GM19468 (cell line): Measurements from ENCODE around the gene RAB9A.
"Not testable (repeated sequence)": the region's sequence is repeated elsewhere in the genome, so short reads cannot be mapped to it uniquely, and the experiment has no call there.

Experiments
- ATAC-seq: cut with Tn5 transposase; IDR thresholded peaks from one replicate; pipeline ENCODE4 v1.9.1; 2021; ENCODE audit warnings: mild to moderate bottlenecking, moderate library complexity, moderate number of reproducible peaks; ENCODE audit not compliant: unreplicated experiment; ENCODE audit errors: extremely low read depth

Gene RAB9A, protein sequence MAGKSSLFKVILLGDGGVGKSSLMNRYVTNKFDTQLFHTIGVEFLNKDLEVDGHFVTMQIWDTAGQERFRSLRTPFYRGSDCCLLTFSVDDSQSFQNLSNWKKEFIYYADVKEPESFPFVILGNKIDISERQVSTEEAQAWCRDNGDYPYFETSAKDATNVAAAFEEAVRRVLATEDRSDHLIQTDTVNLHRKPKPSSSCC

DNA sequence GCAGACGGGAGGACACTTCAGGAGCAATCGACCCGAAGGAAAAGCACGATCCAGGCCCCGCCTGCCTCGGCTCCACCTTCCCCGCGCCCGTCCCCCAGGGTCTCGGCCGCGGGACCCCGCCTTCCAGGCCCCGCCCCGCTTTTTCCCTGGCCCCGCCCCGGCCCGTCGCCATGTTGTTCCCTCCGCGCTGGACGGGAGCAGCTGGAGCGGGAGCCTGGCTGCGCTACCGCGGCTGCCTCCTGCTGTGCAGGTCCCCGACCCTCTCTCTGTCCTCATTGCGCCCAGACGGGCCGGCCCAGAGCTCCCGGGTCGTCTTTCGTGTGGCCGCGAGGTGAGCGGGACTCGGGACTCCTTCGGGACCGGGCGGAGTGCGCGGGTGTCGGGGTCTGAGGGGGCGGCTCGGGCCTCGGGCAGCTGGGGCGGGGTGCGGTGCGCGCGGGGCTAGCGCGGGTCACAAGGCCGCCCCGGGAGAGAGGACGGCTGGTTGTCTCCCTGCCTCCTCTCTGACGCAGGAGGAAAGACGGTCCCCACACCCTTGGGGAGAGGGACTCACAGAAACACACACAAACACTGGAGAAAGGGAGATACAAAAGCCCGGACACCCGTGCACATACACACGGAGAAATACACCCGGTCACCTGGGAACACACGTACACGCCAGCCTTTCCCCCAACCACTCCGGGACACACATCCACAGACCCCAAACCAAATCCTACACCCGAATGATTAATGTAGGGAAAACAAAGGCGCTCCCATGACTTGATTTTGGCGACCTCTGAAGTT, at the start of gene RAB9A:
Gene RAB9A, plus strand, starts transcription at position 171 of the 783 bp plus-strand sequence. CDS start 19,619 bp downstream, outside the sequence.
- peak; percentile 44 for ATAC-seq

DNA sequence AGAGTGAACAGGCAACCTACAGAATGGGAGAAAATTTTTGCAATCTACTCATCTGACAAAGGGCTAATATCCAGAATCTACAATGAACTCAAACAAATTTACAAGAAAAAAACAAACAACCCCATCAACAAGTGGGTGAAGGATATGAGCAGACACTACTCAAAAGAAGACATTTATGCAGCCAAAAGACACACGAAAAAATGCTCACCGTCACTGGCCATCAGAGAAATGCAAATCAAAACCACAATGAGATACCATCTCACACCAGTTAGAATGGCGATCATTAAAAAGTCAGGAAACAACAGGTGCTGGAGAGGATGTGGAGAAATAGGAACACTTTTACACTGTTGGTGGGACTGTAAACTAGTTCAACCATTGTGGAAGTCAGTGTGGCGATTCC, 47.2 kb upstream of the RAB9A start:
- ATAC-seq = not testable (repeated sequence)

DNA sequence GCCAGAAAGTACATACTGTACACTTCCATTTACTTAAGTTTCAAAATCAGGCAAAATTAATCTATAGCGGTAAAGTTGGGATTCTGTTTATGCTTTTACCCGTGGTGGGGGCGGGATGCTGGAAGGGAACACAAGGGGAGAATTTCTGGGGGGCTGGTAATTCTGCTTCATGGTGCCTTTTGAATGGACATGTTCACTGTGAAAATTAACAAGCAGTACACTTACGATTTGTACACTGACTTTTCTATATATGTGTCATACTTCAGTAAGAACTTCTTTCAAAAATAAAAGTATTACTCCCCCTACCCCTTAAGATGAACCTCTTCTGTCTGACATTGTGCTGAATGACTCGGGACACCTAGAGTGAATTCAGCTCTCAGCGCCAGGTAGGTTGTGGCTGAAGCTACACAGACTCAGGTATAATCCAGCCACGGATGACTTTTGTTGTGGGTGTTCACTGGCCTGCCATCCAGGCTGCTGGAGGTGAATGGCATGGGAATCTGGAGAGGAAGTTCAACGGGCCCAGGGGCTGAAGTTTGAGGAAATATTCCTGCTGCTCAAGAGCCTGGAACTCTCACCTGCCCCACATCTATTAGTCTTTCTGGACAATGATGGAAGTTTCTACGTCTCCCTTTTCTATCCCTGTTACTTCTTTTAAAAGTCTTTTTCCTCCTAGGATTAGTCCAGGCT, 43.3 kb upstream of the RAB9A start:
- ATAC-seq = no peak

DNA sequence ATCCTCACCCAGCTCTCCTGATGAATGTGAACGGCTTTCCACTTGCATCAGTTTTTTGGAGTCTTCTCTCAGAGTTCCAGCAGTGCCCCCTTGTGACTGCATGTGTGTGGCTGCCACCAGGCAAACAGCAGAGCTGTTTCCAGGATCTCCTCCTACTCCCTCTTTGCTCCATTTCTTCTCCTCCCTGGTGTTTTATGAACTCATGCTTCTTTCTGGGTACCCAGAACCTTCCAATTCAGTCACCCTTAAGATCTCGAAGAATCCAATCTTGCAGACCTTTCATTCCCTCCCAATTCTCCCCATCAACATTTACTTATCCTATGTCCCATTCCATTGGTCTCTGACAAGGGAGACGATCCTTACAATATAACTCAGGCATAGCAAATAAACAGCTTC, 42.8 kb upstream of the RAB9A start:
- ATAC-seq = no peak

DNA sequence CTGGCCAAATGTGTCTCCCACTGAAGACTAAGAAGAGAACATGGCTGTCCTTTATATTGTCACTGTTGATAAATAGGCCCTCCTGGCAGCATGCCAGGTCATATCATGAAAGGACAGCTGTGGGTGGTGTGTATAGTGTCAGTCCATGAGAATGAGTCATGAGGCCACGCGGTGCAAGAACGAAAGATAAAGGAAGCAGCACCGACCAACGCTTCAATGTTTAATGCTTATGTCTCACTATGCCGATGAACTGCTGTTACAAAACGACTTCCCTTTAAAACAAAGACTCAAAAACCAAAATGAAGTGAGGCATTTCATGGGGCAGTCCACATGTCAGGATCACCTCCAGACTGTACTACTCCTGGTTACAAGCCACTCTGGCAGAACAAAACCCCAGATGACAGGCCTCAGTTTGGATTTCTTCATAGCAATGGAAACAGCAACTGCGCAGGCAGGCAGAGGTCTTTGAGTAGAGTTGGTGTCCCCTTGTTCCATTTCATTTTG, 41.2 kb upstream of the RAB9A start:
- no peak for ATAC-seq

DNA sequence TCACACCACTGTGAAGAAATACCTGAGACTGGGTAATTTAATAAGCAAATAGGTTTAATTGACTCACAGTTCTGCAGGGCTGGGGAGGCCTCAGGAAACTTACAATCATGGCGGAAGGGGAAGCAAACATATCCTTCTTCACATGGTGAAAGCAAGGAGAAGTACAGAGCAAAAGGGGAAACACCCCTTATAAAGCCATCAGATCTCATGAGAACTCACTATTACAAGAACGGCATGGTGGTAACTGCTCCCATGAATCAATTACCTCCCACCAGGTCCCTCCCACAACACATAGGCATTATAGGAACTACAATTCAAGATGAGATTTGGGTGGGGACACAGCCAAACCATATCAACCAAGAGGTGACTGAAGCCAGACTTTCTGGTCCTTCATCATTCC, 40.6 kb upstream of the RAB9A start:
- ATAC-seq = not testable (repeated sequence)

DNA sequence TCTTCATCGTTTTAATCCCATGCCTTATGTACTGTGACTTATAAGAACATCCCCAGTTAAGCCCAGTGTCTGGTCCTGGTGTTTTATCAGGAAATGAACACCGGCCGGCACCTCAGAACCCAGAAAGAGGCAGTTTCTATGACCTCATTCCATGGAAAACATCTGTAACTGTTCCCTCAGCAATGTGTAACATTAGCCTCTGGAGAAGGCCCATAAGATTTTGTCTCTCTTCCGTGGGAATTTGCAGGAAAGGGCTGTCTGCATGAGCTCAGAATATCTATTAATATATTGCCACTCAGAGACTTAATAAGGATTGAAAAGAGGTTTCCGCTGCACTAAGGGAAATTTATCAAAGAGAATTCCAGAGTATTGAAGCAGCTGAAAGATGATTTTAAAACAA, 39.1 kb upstream of the RAB9A start:
- ATAC-seq = no peak

DNA sequence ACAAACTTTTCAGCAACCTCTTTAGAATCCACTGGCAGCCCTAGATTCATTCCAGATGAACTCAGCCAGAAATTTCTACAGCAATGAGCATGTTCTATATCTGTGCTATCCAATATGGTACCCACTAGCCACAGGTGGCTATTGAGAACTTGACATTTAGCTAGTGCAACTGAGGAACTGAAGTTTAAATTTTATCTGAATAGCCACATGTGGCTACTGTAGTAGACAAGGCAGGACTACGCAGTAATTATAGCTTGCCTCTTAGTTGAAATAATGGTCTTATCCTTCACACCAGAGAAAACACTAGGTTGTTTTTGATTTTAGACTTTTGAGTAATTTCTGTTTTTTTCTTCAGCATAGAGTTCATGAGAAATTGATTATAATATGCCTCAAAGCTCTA, 38.6 kb upstream of the RAB9A start:
- ATAC-seq = no peak

DNA sequence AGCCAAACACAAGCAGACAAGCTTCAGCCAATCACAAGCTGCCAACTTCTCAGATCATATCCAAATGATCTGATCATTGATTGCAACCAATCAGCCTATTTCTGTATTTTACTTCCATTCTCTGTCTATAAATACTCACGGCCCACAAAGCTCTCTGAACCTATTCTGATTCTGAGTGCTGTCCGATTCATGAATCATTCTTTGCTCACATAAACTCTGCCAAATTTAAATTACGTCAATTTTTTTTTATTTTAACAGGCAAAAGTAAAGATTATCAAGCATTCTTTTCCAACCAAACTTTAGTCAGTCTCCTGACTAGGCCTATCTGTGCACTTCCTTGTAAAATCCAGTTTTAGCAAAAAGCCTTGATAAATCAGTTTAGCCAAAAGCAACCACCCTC, 37.8 kb upstream of the RAB9A start:
- ATAC-seq = no peak

DNA sequence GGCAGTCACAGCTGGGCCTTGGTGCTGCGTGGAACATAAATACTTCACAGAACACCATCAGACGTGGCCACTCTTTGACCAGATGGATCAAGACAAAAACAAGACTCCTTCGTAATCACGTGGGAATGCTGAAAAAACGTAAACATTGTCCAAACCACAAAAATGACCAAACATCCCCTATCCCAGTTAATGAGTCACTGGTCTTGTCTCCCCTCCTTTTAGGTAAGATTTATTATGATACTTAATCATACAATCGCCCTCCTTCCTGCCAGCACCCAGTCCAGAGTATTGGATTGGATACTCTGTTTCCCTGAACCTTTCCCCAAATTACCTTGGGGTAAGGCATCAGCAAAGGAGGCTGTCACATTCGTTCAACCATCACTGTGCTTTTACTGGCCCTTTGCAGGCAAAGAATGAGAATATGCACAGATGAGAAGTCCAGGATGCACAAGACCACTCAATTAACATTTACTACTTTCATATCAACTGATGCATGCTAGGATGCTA, 36.6 kb upstream of the RAB9A start:
- no peak for ATAC-seq

DNA sequence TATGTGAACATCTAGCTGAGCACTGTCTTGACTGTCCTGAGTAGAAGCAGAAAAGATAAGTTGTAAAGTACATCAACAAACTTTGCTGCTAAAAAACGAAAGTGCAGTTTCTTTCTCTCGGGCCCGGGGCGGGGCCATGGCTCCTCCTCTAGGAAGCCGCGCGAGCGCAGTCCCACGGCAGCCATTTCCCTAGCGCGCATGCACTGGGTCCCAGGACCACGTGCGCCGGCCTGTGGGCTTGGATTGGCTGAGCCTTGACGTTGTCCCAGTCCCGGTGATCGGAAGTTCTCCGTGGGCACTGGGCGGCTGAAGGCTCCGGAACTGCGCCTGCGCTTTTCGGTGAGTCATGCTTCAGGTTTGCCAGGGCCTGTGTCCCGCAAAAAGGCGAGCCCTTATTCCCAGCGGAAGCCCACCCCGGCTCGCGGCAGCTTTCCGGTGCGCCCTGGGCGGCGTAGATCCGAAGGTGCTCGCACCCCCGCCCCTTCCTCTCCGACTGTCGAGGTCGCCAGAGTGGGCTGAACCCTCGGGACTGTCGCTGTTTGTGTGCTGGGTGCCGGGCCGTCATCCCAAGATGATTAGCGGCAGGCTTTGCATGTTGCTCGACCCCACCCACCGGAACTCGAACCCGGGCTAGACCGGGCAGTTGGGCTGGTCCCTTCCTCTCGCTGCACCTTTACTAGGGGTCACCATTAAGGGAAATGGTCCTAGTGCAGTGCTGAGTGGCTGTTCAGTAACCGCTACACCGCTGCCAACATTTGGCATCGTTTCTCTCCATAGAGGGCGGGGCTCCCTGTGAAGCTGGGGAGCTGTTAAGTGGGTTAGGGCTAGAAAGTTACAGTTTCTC, 35.9 kb upstream of the RAB9A start, which contains the start of gene TCEANC:
Gene TCEANC, plus strand, starts transcription at position 292 of the 844 bp plus-strand sequence. CDS start 9,368 bp downstream, outside the sequence.
- peak; percentile 98 for ATAC-seq

DNA sequence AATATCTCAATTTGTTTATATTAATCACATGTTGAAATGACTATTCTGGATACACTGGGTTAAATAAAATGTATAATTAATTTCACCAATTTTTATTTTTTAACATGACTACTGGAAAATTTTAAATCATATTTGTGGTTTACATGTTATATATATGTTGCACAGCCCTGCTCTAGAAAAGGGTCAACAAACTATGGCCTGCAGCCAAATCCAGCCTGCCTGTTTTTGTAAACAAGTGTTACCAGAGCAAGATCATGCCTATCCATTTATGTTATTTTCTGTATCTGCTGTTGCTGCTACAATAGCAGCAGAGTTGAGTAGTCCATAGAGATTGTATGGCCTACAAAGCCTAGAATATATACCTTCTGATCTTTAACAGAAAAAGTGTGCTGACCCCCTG, 34.8 kb upstream of the RAB9A start:
- no peak for ATAC-seq

DNA sequence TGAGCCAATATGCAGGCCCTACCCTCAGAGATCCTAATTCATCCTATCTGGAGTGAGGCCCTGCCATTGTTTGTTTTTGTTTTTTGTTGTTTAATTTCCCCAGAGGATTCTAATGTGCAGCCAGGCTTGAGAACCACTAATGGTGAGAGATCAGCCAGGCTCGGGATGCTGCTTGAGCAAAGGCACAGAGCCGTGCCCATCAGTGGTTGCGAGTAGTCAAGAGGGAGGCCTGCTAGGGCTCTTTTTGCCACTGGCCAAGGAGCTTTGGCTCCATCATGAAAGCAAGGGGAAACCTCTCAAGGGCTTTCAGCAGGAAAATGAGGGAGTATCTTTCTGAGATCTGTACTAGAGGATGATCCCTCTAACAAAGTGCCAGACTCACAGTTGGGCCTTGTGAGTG, 33.3 kb upstream of the RAB9A start:
- no peak for ATAC-seq

DNA sequence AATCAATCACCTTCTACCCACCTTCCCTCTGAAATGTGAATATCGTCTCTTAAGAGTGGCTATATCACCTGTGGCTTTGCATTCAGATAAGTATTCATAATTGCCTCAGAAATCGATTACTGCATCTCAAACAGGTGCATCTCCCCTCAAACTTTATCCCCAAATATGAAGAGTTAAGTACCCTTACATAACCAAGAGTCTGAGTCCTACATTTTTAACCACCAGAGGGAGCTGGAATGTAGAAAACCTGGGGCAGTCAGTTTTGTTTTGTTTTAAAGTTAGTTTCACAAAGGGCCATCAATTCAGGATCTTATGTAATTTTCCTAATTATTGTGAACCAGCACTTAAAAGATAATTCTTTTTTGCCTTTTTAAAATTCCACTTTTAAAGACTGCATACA, 30.3 kb upstream of the RAB9A start:
- no peak for ATAC-seq

DNA sequence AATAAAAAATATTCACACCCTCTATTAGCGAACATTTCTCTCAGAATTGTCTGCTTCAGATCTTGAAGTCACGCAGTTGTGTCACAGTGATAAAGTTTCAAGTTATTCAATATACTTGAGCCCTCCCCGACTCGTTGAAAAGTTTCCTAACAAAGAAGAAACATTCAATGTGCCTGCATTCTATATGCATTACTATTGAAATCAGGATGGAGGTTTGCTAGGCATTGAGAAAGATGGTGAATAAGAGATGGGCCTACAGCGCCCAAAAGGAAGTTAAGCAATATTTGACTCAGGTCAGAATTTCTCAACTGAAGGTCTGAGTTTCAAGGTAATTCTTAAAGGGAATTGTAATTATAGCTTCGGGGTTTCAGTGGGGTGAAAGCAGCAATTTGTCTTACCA, 29.9 kb upstream of the RAB9A start:
- no peak for ATAC-seq

DNA sequence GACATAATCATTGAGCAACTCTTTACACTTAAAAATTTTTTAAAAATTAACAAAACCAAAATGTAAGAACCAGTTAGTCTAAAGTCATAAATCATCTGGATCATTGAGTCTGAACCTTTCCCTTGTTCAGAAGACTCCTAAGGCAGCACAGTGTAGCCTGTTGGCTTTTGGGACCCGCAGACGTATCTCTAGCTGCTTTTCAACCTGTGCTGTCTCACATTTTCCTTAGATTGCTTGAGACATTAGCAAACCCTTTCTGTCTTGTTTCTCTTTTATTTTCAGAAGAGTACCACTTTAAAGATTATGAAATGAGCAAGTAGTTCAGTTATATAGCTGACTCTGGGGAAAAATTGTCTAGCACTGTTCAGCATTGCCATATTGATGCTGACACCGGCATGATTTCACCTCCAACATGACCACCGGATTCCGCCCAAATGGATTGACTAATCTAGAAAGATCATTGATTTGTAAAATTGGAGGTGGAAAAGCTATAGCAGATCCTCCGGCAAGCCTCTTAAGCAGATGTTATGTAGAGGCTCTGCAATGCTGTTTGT, 27.1 kb upstream of the RAB9A start:
- no peak for ATAC-seq

DNA sequence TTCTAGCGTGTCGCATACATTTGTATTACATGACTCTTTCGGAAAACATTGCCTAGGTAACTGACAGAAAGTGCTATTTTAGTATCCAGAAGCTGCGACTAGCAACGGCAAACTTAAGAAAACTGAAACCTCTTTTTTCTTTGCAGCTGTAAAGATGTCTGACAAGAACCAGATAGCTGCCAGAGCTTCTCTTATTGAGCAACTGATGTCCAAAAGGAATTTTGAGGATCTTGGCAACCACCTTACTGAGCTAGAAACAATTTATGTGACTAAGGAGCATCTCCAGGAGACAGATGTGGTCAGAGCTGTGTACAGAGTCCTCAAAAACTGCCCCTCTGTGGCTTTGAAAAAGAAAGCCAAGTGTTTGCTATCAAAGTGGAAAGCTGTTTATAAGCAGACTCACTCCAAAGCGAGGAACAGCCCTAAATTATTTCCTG, 26.6 kb upstream of the RAB9A start:
- no peak for ATAC-seq

DNA sequence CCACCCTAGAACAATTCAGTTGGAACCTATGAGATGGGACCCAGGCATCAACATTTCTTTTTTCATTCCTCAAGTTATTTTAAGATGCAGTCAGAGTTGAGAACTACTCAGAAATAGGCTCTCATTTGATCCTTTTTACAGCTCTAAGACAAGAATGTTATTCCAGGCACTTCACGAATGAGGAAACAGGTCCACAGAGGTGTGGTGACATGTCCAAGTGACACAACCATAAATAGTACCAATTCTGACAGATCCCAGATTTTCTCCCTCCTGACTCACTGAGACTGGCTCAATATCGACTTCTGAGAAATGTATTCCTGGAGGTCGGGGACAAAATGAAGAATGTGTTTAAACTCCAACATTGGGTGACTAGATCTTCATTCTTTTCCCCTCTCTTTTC, 24.9 kb upstream of the RAB9A start:
- no peak for ATAC-seq

DNA sequence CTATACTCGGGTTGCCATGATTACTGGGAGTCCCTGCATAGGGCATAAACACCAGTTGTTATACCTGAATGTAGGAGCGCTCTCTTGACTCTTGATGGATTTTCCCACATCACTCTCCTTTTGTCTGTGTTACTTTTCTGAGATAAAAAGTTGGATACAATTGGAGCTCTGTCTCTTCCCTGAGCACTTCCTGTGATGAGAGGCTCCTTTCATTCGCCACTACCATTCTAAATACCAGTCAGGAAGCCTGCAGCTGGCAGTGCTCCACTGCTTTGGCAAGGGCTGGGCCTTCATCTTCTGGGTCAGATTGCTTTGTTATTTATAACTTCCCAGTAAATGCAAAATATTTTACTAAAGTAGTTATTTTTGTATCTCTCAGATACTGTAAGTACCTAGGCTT, 22.1 kb upstream of the RAB9A start:
- ATAC-seq = no peak

DNA sequence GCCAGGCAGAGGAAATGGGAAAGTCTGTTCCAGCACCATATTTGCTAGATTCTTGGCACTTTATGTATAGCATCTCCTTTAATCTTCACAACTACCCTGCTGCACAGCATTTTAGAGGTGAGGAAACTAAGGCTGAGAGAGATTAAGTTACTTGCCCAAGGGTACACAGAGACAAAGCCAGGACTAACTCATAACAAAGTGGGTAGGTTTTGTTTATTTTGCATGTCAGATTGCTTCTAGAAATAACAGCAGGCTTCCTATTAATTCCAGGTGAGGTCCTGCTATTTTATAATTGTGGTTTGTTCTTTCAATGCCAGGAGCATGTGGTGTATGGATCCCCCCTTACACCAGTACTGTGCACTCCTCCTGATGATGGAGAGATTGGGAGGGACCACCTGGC, 21.0 kb upstream of the RAB9A start:
- ATAC-seq = no peak
